ENCODE data around the gene ITGA1.

DNA sequence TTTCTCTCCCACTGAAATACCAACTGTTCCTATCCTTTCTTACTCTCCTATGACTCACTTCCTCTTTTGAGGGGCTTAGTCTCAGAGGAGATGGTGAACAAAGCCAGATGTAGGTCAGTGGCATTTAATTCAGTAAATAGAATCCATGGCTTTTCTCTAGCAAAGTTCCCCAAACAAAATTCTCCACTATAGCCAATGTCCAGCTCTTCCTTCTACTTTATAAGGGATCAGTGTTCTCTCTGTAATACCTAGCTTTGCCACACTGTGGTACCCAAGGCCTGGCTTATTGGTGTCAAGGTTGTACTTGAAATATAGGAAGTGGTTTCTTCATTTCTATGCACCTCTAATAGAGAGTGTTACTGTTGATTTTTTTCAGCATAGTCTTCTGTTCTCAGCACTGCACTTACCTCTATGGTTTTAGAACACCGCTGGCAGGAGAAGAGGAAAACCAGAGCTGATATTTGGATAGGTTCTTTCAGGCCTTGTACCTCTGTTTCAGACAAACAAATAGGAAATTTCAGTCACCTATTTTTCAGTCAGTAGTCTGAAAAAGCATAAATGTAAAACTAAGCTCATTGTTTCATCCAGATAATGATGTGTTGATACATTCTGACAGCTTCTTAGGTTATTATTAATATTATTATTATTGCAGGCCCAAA, 160.8 kb downstream of the ITGA1 start:
- no peak for TF ChIP-seq EZH2 (IDR thresholded peaks at IDR 0.05; ENCODE audit: low read length)
- TF ChIP-seq, protein P1, sequence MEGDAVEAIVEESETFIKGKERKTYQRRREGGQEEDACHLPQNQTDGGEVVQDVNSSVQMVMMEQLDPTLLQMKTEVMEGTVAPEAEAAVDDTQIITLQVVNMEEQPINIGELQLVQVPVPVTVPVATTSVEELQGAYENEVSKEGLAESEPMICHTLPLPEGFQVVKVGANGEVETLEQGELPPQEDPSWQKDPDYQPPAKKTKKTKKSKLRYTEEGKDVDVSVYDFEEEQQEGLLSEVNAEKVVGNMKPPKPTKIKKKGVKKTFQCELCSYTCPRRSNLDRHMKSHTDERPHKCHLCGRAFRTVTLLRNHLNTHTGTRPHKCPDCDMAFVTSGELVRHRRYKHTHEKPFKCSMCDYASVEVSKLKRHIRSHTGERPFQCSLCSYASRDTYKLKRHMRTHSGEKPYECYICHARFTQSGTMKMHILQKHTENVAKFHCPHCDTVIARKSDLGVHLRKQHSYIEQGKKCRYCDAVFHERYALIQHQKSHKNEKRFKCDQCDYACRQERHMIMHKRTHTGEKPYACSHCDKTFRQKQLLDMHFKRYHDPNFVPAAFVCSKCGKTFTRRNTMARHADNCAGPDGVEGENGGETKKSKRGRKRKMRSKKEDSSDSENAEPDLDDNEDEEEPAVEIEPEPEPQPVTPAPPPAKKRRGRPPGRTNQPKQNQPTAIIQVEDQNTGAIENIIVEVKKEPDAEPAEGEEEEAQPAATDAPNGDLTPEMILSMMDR (optimal IDR thresholded peaks at IDR 0.05 in 1 of 3, IDR thresholded peaks at IDR 0.05 in 1 of 3, conservative IDR thresholded peaks at IDR 0.05 in 1 of 3; ENCODE audit: extremely low read depth in 1 of 3, insufficient read depth in 2 of 3, low read length in 3 of 3), result peak; percentile 40 to 92 (median 60)
